Osteoblast (primary cell): ENCODE measurements around the gene NES. TPM values are rescaled to one million over a fixed set of nuclear protein-coding genes. Genes with fewer than 3 reads are reported as not detected.

Source experiments
- DNase-seq: peaks from one replicate; pipeline ENCODE4 v3.0.0; 2011; ENCODE audit warnings: low spot score, mixed read lengths; ENCODE audit not compliant: insufficient read length; ENCODE audit errors: missing footprints
- H2AFZ ChIP-seq: 2 replicates; pipeline ENCODE4 v1.6.0; 2011; ENCODE audit warnings: mild to moderate bottlenecking, low read length
- H3K27ac ChIP-seq: 2 replicates; pipeline ENCODE4 v1.5.1; 2011; ENCODE audit warnings: mild to moderate bottlenecking, low read depth, low read length, moderate library complexity
- H3K27me3 ChIP-seq: 2 replicates; pipeline ENCODE4 v1.6.0; 2012; ENCODE audit warnings: mild to moderate bottlenecking, control low read depth, inconsistent platforms, low read length, moderate library complexity; ENCODE audit not compliant: insufficient read depth
- H3K36me3 ChIP-seq: 2 replicates; pipeline ENCODE4 v1.5.1; 2011; ENCODE audit warnings: mild to moderate bottlenecking, low read length, control low read depth, moderate library complexity; ENCODE audit not compliant: insufficient read depth
- H3K4me1 ChIP-seq: 2 replicates; pipeline ENCODE4 v1.5.1; 2011; ENCODE audit warnings: mild to moderate bottlenecking, low read length, control low read depth, moderate library complexity; ENCODE audit not compliant: insufficient read depth
- H3K4me2 ChIP-seq: 2 replicates; pipeline ENCODE4 v1.6.0; 2011; ENCODE audit warnings: mild to moderate bottlenecking, low read length; ENCODE audit not compliant: insufficient read depth
- H3K4me3 ChIP-seq: fragments of 200-600 bp; sonication (generic); 3 replicates; pipeline ENCODE4 v1.5.1; 2012; ENCODE audit warnings: mild to moderate bottlenecking, low read length, inconsistent platforms; ENCODE audit not compliant: insufficient read depth
- H3K79me2 ChIP-seq: 2 replicates; pipeline ENCODE4 v1.6.0; 2012; ENCODE audit warnings: mild to moderate bottlenecking, low read length, control low read depth, inconsistent platforms; ENCODE audit not compliant: insufficient read depth
- H3K9me3 ChIP-seq: 2 replicates; pipeline ENCODE4 v1.5.1; 2011; ENCODE audit warnings: low read depth, low read length, control low read depth
- H4K20me1 ChIP-seq: 2 replicates; pipeline ENCODE4 v1.6.0; 2012; ENCODE audit warnings: mild to moderate bottlenecking, low read length, control low read depth; ENCODE audit not compliant: insufficient read depth
- CTCF ChIP-seq: IDR thresholded peaks from 2 replicates; pipeline ENCODE4 v1.5.1; 2011; ENCODE audit warnings: mild to moderate bottlenecking, low read depth, low read length, moderate library complexity; ENCODE audit errors: extremely low read depth
- total RNA-seq: library from RNA; depleted of rRNA; stranded (reverse); fragments of >200 nt; gene quantifications from 2 replicates; pipeline ENCODE4 v1.2.3, GENCODE V29; 2012

NES gene
- total RNA-seq, 1 donor: 0.36 TPM

DNA sequence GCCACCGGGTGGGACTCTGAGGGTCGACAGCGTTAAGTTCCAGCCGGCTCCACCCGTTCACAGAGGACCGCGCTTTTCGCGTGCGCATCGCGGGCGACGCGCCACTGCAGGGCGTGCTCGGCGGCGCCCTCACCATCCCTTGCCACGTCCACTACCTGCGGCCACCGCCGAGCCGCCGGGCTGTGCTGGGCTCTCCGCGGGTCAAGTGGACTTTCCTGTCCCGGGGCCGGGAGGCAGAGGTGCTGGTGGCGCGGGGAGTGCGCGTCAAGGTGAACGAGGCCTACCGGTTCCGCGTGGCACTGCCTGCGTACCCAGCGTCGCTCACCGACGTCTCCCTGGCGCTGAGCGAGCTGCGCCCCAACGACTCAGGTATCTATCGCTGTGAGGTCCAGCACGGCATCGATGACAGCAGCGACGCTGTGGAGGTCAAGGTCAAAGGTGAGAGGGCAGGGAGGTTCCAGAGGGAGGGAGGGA is 30.4 kb downstream of the NES start:
- TF ChIP-seq CTCF: no peak
- Histone ChIP-seq H3K4me1 (no peaks in the 10 kb centered on the region), H3K27me3 (peaks cover 70% of the 10 kb centered on the region), H3K79me2 (no peaks in the 10 kb centered on the region), H3K27ac (no peak overlapping the region), H4K20me1 (no peaks in the 10 kb centered on the region), H3K36me3 (no peaks in the 10 kb centered on the region), H3K9me3 (no peaks in the 10 kb centered on the region), H2AFZ (no peak overlapping the region), H3K4me2 (no peak overlapping the region), H3K4me3 (no peak overlapping the region)
- peak; percentile 73 for DNase-seq

- Histone ChIP-seq H2AFZ (no peak overlapping the region), H3K36me3 (no peaks in the 10 kb centered on the region), H3K27me3 (peaks cover 81% of the 10 kb centered on the region), H3K4me1 (no peaks in the 10 kb centered on the region), H3K79me2 (no peaks in the 10 kb centered on the region), H3K27ac (no peak overlapping the region), H3K4me3 (no peak overlapping the region), H3K4me2 (no peak overlapping the region), H3K9me3 (no peaks in the 10 kb centered on the region), H4K20me1 (no peaks in the 10 kb centered on the region)
- no peak for TF ChIP-seq CTCF
- peak; percentile 56 for DNase-seq
Observed at GRCh38 chr1:156645666-156646065, 31.5 kb downstream of the NES start.

- Histone ChIP-seq H3K4me2 (no peak overlapping the region), H2AFZ (no peak overlapping the region), H3K27me3 (peaks cover 84% of the 10 kb centered on the region), H3K4me3 (no peak overlapping the region), H3K4me1 (no peaks in the 10 kb centered on the region), H3K79me2 (no peaks in the 10 kb centered on the region), H4K20me1 (no peaks in the 10 kb centered on the region), H3K9me3 (no peaks in the 10 kb centered on the region), H3K27ac (no peak overlapping the region), H3K36me3 (no peaks in the 10 kb centered on the region)
- DNase-seq: peak; percentile 68
- TF ChIP-seq CTCF: no peak
Observed at GRCh38 chr1:156645056-156645455, 32.2 kb downstream of the NES start.

GRCh38 chr1:156644640-156645039 is 32.6 kb downstream of the NES start:
- no peaks in the 10 kb centered on the region for H3K9me3 ChIP-seq
- no peak for TF ChIP-seq CTCF
- no peaks in the 10 kb centered on the region for H4K20me1 ChIP-seq
- H2AFZ ChIP-seq: no peak overlapping the region
- H3K27ac ChIP-seq: no peak overlapping the region
- peaks cover 88% of the 10 kb centered on the region for H3K27me3 ChIP-seq
- H3K4me2 ChIP-seq: no peak overlapping the region
- H3K4me1 ChIP-seq: no peaks in the 10 kb centered on the region
- no peaks in the 10 kb centered on the region for H3K79me2 ChIP-seq
- DNase-seq: peak; percentile 26
- no peaks in the 10 kb centered on the region for H3K36me3 ChIP-seq
- no peak overlapping the region for H3K4me3 ChIP-seq
